NCI-H2171 treated with DMSO at 0.1 percent for 48 hours (cell line): ENCODE data around the gene SEMA4B.
"Not testable (repeated sequence)": the region's sequence is repeated elsewhere in the genome, so short reads cannot be mapped to it uniquely, and the experiment has no call there.

Experiments used
- DNase-seq: peaks from one replicate; lab custom pipeline; 2025; lab: John Stamatoyannopoulos, UW

The SEMA4B gene

DNA sequence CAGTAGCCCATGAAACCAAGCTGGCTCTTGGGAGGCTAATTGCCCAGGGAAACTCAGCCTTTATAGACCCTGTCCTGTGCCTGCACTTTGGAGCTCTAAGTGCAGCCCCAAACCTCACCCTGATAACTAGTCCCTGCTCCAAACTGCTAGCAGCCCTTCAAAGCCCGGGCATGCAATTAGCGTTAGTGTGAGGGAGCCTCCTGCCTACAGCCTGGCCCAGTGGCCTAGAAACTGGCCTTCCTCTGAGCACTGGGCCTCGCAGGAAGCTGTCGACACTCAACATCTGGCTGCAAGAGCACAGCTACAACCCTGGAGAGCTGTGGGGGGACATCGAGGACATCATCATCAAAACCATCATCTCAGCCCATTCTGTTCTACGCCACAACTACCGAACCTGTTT is 56.6 kb downstream of the SEMA4B start:
- no peak for DNase-seq

DNA sequence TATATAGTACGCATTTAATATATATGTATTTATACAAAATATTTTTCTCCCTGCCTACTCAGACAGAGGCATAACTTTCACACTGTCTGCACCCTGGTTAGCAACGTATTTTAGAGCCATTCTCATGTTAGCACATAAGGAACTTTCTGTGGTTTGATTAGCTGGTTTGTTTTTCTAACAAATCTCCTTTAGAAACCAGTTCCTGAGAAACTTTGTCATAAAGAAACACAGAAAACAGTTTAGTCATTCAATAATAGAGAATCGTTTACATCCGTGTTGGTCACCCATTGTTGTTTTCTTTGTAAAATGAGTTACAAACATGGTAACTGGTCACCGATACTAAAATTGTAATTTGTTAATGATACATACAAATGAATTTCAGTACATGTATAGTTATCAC is 58.4 kb downstream of the SEMA4B start:
- no peak for DNase-seq

DNA sequence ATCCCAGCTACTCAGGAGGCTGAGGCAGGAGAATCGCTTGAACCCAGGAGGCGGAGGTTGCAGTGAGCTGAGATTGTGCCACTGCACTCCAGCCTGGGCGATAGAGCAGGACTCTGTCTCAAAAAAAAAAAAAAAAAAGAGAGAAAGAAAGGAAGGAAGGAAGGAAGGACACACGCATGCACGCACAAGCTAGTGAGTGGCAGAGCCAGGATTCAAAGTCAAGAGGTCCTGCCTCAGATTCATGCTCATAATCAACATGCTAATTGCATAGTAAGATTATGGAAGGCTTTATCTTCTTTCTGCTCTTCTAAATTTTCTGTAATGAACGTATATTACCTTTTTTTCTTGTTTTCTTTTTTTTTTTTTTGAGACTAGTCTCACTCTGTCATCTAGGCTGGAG is 59.6 kb downstream of the SEMA4B start:
- not testable (repeated sequence) for DNase-seq

DNA sequence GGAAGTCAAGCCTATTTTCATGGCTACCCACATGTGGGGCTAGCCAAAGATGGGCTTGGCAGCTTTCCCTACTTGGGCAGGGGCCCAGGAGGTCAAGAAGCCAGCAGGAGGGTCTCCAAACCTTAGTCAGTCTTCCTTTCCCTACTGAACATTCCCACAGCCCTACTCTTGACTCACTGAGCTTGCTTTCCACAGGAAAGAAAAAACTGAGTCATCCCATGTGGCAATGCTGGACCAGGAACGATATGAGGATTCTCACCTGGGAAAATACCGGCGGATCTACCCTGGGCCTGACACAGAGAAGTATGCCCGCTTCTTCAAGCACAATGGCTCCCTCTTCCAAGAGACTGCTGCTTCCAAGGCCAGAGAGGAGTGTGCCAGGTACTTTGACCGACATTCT is 60.7 kb downstream of the SEMA4B start:
- no peak for DNase-seq

DNA sequence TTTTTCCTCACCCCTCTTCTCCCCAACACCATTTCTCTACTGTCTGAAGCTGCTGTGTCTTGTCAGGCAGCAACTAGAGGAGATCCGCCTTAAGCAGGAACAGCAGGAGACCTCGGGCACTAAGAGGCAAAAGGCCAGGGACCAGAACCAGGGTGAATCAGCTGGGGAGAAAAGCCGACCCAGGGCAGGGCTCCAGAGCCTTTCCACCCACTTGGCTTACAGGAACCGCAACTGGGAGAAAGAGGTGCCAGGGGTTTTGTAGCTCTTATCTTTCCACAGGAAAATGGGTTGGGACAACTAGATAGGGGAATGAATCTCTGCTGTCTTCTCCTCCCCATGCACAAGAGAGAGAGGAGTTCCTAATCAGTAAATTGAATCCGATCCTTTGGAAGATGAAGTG is 61.3 kb downstream of the SEMA4B start:
- no peak for DNase-seq

DNA sequence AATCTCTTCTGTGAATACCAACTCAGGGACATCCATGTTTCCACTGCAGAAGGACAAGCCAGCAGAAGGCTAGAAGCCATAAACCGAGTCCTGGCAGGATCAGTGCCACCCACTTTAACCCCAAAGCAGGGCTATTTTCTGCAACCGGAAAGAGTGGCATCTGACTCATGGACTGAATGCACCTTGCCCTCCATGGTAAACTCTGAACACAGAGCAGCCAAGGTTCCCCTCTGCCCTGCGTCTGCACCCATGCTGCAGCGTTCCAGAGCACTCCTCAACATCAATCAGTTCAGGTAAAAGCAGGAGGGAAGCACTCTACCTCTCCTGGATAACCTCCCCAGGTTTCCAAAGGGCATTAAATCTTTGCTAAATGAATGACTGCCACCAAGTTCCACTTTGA is 63.5 kb downstream of the SEMA4B start:
- no peak for DNase-seq

DNA sequence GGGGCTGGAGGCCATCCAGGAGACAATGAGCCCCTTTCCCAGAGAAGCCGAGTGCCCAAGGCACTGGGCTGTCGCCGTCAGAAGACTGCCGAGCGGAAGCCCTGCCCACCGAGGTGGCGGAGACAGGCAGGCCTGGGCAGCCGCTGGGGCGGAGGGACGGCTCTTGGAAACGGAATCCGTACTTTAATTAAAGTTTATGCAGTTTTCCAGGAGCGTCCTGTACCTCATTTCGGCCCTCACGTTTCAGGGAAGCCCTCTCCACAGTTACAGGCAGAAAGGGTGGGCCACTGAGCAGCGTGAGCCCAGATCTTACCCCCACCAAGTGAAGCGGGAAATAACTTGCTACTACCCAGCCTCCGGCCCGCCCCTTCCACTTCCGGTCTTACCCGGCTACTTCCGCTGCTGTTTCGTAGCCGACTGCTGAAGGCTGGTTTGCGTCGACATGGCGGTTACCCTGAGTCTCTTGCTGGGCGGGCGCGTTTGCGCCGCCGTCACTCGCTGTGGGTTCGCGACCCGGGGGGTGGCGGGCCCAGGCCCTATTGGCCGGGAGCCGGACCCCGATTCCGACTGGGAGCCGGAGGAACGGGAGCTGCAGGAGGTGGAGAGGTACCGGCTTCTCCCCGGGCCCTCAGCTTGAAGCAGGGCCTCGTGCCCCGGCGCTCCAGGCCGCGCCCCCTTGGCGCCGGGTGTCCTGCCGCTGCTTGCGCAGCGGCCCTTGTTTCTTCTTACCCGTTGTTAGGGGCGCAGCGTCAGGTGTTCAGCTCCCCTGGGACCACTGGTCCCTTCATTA is 64.3 kb downstream of the SEMA4B start, which contains the start of gene NGRN:
Gene NGRN (plus strand): TSS at position 402 of the 790 bp plus-strand sequence. CDS start 41 bp downstream, at position 443.
- peak; percentile 95 for DNase-seq

DNA sequence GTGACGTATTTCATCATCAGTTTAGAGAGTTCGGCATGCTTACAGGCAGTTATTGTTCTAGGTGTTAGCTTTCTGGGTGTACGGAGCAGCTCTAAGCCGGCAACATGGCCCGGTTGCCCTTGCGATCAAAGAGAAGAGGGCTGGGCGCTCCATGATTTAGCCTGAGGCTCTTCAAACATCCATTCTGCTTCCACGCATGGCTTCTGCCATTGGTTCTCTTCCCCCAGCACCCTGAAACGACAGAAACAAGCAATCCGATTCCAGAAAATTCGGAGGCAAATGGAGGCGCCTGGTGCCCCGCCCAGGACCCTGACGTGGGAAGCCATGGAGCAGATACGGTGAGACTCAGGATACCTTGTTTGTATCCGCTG is 64.9 kb downstream of the SEMA4B start:
- DNase-seq = peak; percentile 85

DNA sequence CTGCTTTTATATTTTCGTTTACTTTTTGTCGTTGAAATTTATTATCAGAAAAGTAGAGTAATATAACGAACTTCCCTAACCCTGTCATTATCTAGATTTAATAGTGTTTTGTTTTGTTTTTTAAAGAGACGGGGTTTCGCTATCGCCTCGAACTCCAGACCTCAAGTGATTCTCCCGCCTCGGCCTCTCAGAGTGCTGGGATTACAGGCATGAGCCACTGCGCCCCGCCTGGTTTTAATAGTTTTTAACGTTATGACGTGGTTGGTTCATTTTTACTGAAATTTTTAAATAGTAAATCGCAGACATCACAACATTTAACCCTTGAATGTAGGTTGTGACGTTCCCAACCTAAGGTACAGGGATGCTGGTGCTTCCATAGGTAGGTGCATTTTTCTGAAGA is 65.4 kb downstream of the SEMA4B start:
- DNase-seq = no peak

DNA sequence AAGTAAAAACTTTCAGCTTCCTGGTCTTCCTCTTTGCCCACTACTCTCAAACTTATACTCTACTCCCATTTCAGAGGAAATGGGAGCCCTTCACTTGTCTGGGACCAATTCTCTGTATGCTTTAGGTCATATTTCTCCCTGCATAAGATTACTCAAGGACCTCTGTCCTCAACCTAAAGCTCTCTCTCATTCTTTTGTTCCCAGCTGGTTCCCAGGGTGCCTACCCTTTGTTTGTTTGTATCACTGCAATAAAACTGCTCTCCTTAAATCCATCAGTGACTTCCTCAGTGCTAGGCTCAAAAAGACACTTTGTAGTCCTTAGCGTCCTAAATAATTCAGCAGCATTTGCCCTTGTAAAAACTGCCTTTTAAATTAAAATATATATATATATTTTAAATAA is 67.3 kb downstream of the SEMA4B start:
- no peak for DNase-seq

DNA sequence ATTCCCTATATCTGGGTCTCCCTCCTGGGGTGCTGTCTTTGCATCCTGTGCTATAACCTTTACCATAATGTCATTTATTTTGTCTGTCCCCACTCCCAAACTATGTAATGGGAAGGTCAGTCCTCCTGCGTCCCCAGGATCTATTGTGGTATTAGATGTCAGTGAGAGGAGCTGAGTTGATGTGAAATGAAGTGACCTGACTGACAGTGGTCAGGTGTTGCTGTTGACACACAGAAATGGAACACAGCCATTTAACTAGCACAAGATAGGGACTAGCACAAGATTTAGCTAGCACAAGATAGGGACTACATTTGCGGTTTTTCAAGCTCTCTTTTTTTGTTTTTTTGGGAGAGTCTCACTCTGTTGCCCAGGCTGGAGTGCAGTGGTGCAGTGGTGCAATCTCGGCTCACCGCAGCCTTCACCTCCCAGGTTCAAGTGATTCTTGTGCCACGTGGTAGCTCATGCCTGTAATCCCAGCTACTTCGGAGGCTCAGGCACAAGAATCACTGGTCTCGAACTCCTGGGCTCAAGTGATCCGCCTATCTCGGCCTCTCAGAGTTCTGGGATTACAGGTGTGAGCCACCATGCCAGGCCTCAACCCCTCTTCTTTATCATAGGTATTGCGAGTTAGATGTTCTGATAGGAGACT is 69.5 kb downstream of the SEMA4B start:
- DNase-seq = no peak

DNA sequence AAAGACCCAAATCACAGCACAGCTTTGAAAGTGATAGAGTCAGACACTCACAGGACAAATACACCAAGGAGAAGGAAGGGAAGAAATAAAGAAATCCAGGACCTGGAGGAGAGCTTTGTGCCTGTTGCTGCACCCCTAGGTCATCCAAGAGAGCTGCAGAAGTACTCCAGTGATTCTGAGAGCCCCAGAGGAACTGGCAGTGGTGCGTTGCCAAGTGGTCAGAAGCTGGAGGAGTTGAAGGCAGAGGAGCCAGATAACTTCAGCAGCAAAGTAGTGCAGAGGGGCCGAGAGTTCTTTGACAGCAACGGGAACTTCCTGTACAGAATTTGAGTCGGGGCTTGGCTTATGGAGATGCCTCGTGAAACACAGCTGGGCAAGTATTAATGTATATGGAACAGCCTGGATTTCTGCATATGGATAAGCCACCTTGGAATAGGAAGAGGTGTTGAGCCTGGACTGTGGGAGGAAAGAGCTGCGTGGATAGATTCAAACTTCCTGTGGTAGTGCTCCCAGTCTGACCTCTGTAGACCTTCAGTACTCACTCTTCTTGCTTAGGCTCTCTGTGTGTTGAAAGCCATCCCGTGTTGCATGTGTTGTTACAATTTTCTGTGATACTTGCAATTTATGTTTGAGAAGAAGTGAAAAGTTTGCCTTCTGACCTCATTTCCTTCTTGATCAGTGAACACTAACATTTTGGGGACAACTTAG is 70.5 kb downstream of the SEMA4B start:
- no peak for DNase-seq

DNA sequence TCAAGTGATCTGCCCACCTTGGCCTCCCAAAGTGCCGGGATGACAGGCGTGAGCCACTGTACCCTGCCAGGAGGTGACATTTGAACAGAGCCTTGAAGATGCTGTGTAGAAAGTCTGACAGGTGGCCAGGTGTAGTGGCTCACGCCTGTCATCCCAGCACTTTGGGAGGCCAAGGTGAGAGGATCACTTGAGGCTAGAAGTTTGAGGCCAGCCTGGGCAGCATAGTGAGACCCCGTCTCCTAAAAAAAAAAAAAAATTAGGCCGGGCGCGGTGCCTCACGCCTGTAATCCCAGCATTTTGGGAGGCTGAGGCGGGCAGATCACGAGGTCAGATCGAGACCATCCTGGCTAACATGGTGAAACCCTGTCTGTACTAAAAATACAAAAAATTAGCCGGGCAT is 77.3 kb downstream of the SEMA4B start:
- DNase-seq = not testable (repeated sequence)
